CD4-positive, alpha-beta T cell treated with Interleukin-17A for 4 hours (primary cell): ENCODE data around the gene NSUN2.

Source experiments
- DNase-seq: peaks from one replicate; pipeline ENCODE4 v3.0.0-alpha.2; 2020; ENCODE audit warnings: mixed read lengths

NSUN2 gene

GRCh38 chr5:6602441-6602840, 30.4 kb downstream of the NSUN2 start:
- DNase-seq: no peak

GRCh38 chr5:6601816-6602215, 31.0 kb downstream of the NSUN2 start:
- DNase-seq: no peak

- no peak for DNase-seq
These were observed 31.6 kb downstream of the NSUN2 start for GRCh38 chr5:6601271-6601670.

- no peak for DNase-seq
These were observed 33.1 kb downstream of the NSUN2 start for GRCh38 chr5:6599739-6600138.

- DNase-seq: no peak
These were observed 34.4 kb downstream of the NSUN2 start for GRCh38 chr5:6598351-6598900.

- DNase-seq: no peak
These were observed 35.3 kb downstream of the NSUN2 start for GRCh38 chr5:6597557-6597956.

GRCh38 chr5:6596388-6596787, 36.5 kb downstream of the NSUN2 start:
- no peak for DNase-seq

GRCh38 chr5:6595405-6595804, 37.4 kb downstream of the NSUN2 start:
- no peak for DNase-seq

- DNase-seq: no peak
These were observed 38.8 kb downstream of the NSUN2 start for GRCh38 chr5:6594066-6594465.

- no peak for DNase-seq
These were observed 39.5 kb downstream of the NSUN2 start for GRCh38 chr5:6593148-6594016.

- no peak for DNase-seq
These were observed 40.2 kb downstream of the NSUN2 start for GRCh38 chr5:6592601-6593000.

- no peak for DNase-seq
These were observed 41.1 kb downstream of the NSUN2 start for GRCh38 chr5:6591671-6592288.

- no peak for DNase-seq
These were observed 42.3 kb downstream of the NSUN2 start for GRCh38 chr5:6590581-6590980.

- DNase-seq: no peak
These were observed 45.7 kb downstream of the NSUN2 start for GRCh38 chr5:6587171-6587570.

- DNase-seq: no peak
These were observed 46.2 kb downstream of the NSUN2 start for GRCh38 chr5:6586647-6587042.

GRCh38 chr5:6585939-6586646, 46.8 kb downstream of the NSUN2 start:
- DNase-seq: no peak

GRCh38 chr5:6585168-6585567, 47.7 kb downstream of the NSUN2 start:
- DNase-seq: no peak

GRCh38 chr5:6584727-6585126, 48.1 kb downstream of the NSUN2 start:
- no peak for DNase-seq

GRCh38 chr5:6584101-6584645, 48.7 kb downstream of the NSUN2 start:
- DNase-seq: no peak

GRCh38 chr5:6583049-6583880, 49.6 kb downstream of the NSUN2 start:
- no peak for DNase-seq

GRCh38 chr5:6582507-6583048, 50.3 kb downstream of the NSUN2 start:
- no peak for DNase-seq
